Kidney epithelial cell (primary cell): ENCODE results near the gene MPPED1. TPM values are rescaled to one million over a fixed set of nuclear protein-coding genes. Genes with fewer than 3 reads are reported as not detected.

Source experiments
- DNase-seq: peaks from one replicate; pipeline ENCODE4 v3.0.0-alpha.2; 2010; ENCODE audit warnings: low read depth
- H3K27me3 ChIP-seq: 2 replicates; pipeline ENCODE4 v1.6.0; 2011; ENCODE audit warnings: low read length; ENCODE audit not compliant: control insufficient read depth, insufficient read depth
- H3K36me3 ChIP-seq: 2 replicates; pipeline ENCODE4 v1.5.1; 2011; ENCODE audit warnings: low read length; ENCODE audit not compliant: control insufficient read depth, insufficient read depth
- H3K4me3 ChIP-seq: 2 replicates; pipeline ENCODE4 v1.5.1; 2011; ENCODE audit warnings: low read depth, mild to moderate bottlenecking, control low read depth, low read length
- CTCF ChIP-seq: IDR thresholded peaks from 2 replicates; pipeline ENCODE4 v1.5.1; 2011; ENCODE audit warnings: mild to moderate bottlenecking, moderate library complexity, low read length, control low read depth, inconsistent platforms; ENCODE audit not compliant: insufficient read depth, poor library complexity, severe bottlenecking
- total RNA-seq: library from RNA; depleted of rRNA; stranded (reverse); fragments of >200 nt; gene quantifications from 2 replicates; pipeline ENCODE4 v1.2.3, GENCODE V29; 2015

The MPPED1 gene
- total RNA-seq, 1 donor from 2014 or later: not detected

- no peak for TF ChIP-seq CTCF
- no peaks in the 10 kb centered on the region for H3K36me3 ChIP-seq
- no peak for DNase-seq
Measured at GRCh38 chr22:43526946-43527345, 115.1 kb downstream of the MPPED1 start.

GRCh38 chr22:43528601-43529360, 117.0 kb downstream of the MPPED1 start:
- no peak for DNase-seq
- TF ChIP-seq CTCF: no peak
- no peaks in the 10 kb centered on the region for H3K36me3 ChIP-seq

More at GRCh38 chr22:43526946-43527345, 115.1 kb downstream of the MPPED1 start:
- Histone ChIP-seq H3K27me3 (no peaks in the 10 kb centered on the region), H3K4me3 (no peak overlapping the region)

GRCh38 chr22:43529461-43529860, 117.6 kb downstream of the MPPED1 start:
- Histone ChIP-seq H3K27me3 (no peaks in the 10 kb centered on the region), H3K36me3 (no peaks in the 10 kb centered on the region), H3K4me3 (no peak overlapping the region)
- DNase-seq: no peak
- no peak for TF ChIP-seq CTCF

More at GRCh38 chr22:43528601-43529360, 117.0 kb downstream of the MPPED1 start:
- Histone ChIP-seq H3K4me3 (no peak overlapping the region), H3K27me3 (no peaks in the 10 kb centered on the region)

GRCh38 chr22:43529934-43530333, 118.1 kb downstream of the MPPED1 start:
- Histone ChIP-seq H3K27me3 (no peaks in the 10 kb centered on the region), H3K4me3 (no peak overlapping the region), H3K36me3 (no peaks in the 10 kb centered on the region)
- DNase-seq: no peak
- no peak for TF ChIP-seq CTCF

GRCh38 chr22:43530349-43531201, 118.8 kb downstream of the MPPED1 start:
- H3K36me3 ChIP-seq: no peaks in the 10 kb centered on the region
- H3K4me3 ChIP-seq: no peak overlapping the region
- no peak for DNase-seq
- H3K27me3 ChIP-seq: no peaks in the 10 kb centered on the region
- TF ChIP-seq CTCF: no peak
